GM12891 (cell line): ENCODE data around the gene TTC39A.

Experiments
- POLR2A ChIP-seq: IDR thresholded peaks from 2 replicates; pipeline ENCODE4 v1.6.1; 2011; ENCODE audit warnings: low read depth, low read length, control low read depth
- POLR2AphosphoS5 ChIP-seq: IDR thresholded peaks from 2 replicates; pipeline ENCODE4 v1.6.1; 2011; ENCODE audit warnings: low read depth, low read length, control low read depth
- SPI1 ChIP-seq: IDR thresholded peaks from 2 replicates; pipeline ENCODE4 v1.6.1; 2011; ENCODE audit warnings: low read depth, low read length, control low read depth

DNA sequence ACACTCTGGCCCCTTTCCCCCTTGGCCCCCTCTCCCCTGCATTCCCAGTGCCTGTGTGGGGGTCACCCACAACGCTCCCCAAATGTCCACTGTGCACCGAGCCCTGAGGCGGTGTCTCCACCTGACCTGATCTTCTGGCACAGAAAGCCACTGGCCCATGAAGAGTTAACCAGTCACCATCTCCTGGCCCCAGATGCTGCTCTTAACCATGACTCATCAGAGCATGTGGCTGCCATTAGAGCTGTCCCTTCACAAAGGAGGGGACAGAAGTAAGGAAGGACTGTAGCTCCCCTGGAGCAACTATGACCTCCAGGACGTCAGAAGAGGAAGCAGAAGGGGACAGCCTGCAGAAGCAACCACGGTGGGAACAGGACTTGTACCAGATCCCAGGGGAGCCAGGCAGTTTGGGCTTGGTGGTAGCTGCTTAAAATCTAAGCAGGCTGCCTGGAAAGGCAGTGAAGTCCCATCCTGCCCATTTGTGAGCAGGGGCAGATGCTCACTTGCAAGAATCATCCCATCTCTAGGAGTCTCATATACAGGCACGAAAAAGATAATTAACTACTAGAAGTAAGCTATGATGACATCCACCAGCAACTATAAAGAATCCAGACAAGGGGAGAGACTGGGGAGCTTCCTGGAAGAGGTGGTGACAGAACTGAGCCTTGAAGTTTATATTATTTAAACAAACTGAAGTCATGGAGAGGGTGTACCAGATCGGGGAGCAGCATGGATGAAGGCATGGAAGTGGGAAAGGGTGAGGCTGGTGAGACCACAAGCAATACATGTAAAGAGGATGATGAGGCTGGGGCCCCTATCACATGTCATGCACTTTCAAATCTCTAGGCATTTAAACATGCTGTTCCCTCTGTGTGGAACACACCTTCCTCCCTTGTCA is 1.1 kb upstream of the TTC39A start:
- TF ChIP-seq POLR2AphosphoS5, result no peak
- TF ChIP-seq SPI1, result no peak
- no peak for TF ChIP-seq POLR2A
